GM13976 (cell line): Measurements from ENCODE around the gene KLRG1.

Source experiments
- DNase-seq: peaks from one replicate; pipeline ENCODE4 v3.0.0; 2012; ENCODE audit warnings: low spot score
- CTCF ChIP-seq: IDR thresholded peaks from 2 replicates; pipeline ENCODE4 v1.5.1; 2012; ENCODE audit warnings: borderline replicate concordance, mild to moderate bottlenecking; ENCODE audit not compliant: insufficient read depth; ENCODE audit errors: extremely low read depth, missing control alignments, control extremely low read depth
- in situ Hi-C: fragments of 300-500 bp; cut with MboI; formaldehyde crosslinking; loops from one replicate; pipeline ENCODE4 v1.12.0; 2022; ENCODE audit warnings: low sequenced_read_pairs, mixed read lengths, inconsistent platforms; ENCODE audit not compliant: unreplicated experiment

KLRG1 gene

GRCh38 chr12:8989413-8989812 lies at the start of gene KLRG1:
KLRG1 (plus strand) TSS chr12:8989546; CDS start chr12:8989636, 90 bp downstream.
- no peak for DNase-seq
- no peak for TF ChIP-seq CTCF
- in situ Hi-C loops = no loop called here

GRCh38 chr12:8941691-8942478 lies 47.5 kb upstream of the KLRG1 start:
- DNase-seq = no peak
- in situ Hi-C loops = no loop called here
- TF ChIP-seq CTCF = no peak

- no peak for DNase-seq
- in situ Hi-C loops = no loop called here
- no peak for TF ChIP-seq CTCF
Observed at GRCh38 chr12:8943565-8944186, 45.7 kb upstream of the KLRG1 start.

- no peak for TF ChIP-seq CTCF
- no peak for DNase-seq
- in situ Hi-C loops = no loop called here
Observed at GRCh38 chr12:8946733-8947132, 42.6 kb upstream of the KLRG1 start.

GRCh38 chr12:8947737-8948136 lies 41.6 kb upstream of the KLRG1 start:
- in situ Hi-C loops = no loop called here
- DNase-seq = no peak
- TF ChIP-seq CTCF = no peak

- in situ Hi-C loops = no loop called here
- no peak for TF ChIP-seq CTCF
- DNase-seq = no peak
Observed at GRCh38 chr12:8948701-8949341, 40.5 kb upstream of the KLRG1 start.
